ENCODE measurements around the gene ST3GAL3.

GRCh38 chr1:43804569-43804968 is 97.2 kb downstream of the ST3GAL3 start:
- TF ChIP-seq CTCF (IDR thresholded peaks at IDR 0.05; ENCODE audit: low read depth, low read length) (no peak), POLR2A (IDR thresholded peaks at IDR 0.05; ENCODE audit: extremely low read depth, insufficient read length) (no peak), MAX (IDR thresholded peaks at IDR 0.05; ENCODE audit: low read depth, low read length) (no peak)

All from NB4 (cell line).